Endothelial cell of umbilical vein (primary cell): Measurements from ENCODE around the gene CTAGE15.
"Not testable (repeated sequence)": the region's sequence is repeated elsewhere in the genome, so short reads cannot be mapped to it uniquely, and the experiment has no call there.

Experiments used
- CTCF ChIP-seq, 2 donors: IDR thresholded peaks; 1 replicate in 1 of 2; 2 replicates in 1 of 2; pipeline ENCODE4 v1.5.1; 2011; ENCODE audit warnings: low read length in 2 of 2, mild to moderate bottlenecking in 2 of 2, moderate library complexity in 2 of 2, control low read depth in 1 of 2, inconsistent platforms in 1 of 2, low read depth in 1 of 2; ENCODE audit not compliant: insufficient read depth in 1 of 2; ENCODE audit errors: extremely low read depth in 1 of 2
- EZH2 ChIP-seq: IDR thresholded peaks from 2 replicates; pipeline ENCODE4 v1.6.1; 2012; ENCODE audit warnings: borderline replicate concordance, low read depth, mild to moderate bottlenecking, moderate library complexity, low read length, inconsistent platforms; ENCODE audit not compliant: severe bottlenecking
- FOS ChIP-seq: IDR thresholded peaks from 2 replicates; pipeline ENCODE4 v1.6.1; 2011; ENCODE audit warnings: mild to moderate bottlenecking, low read length, moderate library complexity, borderline replicate concordance; ENCODE audit not compliant: insufficient read depth
- MAX ChIP-seq: IDR thresholded peaks from 2 replicates; pipeline ENCODE4 v1.6.1; 2011; ENCODE audit not compliant: insufficient read depth, insufficient read length
- POLR2A ChIP-seq: IDR thresholded peaks from 2 replicates; pipeline ENCODE4 v1.6.1; 2012; ENCODE audit warnings: low read depth, mild to moderate bottlenecking, control low read depth, low read length
- POLR2AphosphoS5 ChIP-seq: IDR thresholded peaks from 2 replicates; pipeline ENCODE4 v1.6.1; 2012; ENCODE audit warnings: low read depth, mild to moderate bottlenecking, control low read depth, low read length, moderate library complexity; ENCODE audit not compliant: insufficient read depth

- TF ChIP-seq POLR2A; CTCF (IDR thresholded peaks at IDR 0.05; ENCODE audit: extremely low read depth in 1 of 2, insufficient read depth in 1 of 2, low read depth in 1 of 2, low read length in 2 of 2); MAX; POLR2AphosphoS5; FOS; EZH2: not testable (repeated sequence)
Measured at GRCh38 chr7:143522309-143522916, 49.2 kb upstream of the CTAGE15 start.
